Activated CD8-positive, alpha-beta memory T cell treated with anti-CD3 and anti-CD28 coated beads for 36 hours (primary cell): ENCODE measurements around the gene MZT2A. TPM values are rescaled to one million over a fixed set of nuclear protein-coding genes. Genes with fewer than 3 reads are reported as not detected.
"Not testable (repeated sequence)": the region's sequence is repeated elsewhere in the genome, so short reads cannot be mapped to it uniquely, and the experiment has no call there.

Experiments used
- CTCF ChIA-PET: fragments of 350-600 bp; sonication (Branson Sonifier 250); formaldehyde crosslinking; loops from one replicate; lab custom pipeline; 2021; ENCODE audit warnings: antibody characterized with exemption; lab: Charles Lee
- POLR2A ChIA-PET: fragments of 350-600 bp; sonication (Branson Sonifier 250); formaldehyde crosslinking; loops from one replicate; lab custom pipeline; 2021; ENCODE audit warnings: antibody characterized with exemption; lab: Charles Lee
- total RNA-seq, 2 experiments: library from RNA; stranded (reverse); gene quantifications; one replicate each; pipeline ENCODE4 v1.2.3, GENCODE V29; 2021

The MZT2A gene
- total RNA-seq, 2 experiments from 2014 or later, result 156 to 163 TPM

- POLR2A ChIA-PET, CTCF ChIA-PET: not testable (repeated sequence)
Measured at GRCh38 chr2:131498321-131498973, 6.2 kb upstream of the MZT2A start.

GRCh38 chr2:131495506-131495905 lies 3.3 kb upstream of the MZT2A start:
- POLR2A ChIA-PET, CTCF ChIA-PET: not testable (repeated sequence)

GRCh38 chr2:131493199-131493968 lies 1.2 kb upstream of the MZT2A start:
- POLR2A ChIA-PET, result interaction anchor here (0.6 to 1.5 kb wide), 4 partner anchors 35 to 339 kb away, joined by 3 to 4 read pairs (median 4); no protein-coding TSS in a partner anchor

GRCh38 chr2:131492418-131493198 lies 411 bp upstream of the MZT2A start:
- ChIA-PET CTCF (interaction anchor here (0.5 to 1.8 kb wide), 9 partner anchors 10 to 338 kb away, joined by 3 to 11 read pairs (median 3); no protein-coding TSS in a partner anchor), POLR2A (interaction anchor here (0.6 to 1.5 kb wide), 4 partner anchors 36 to 339 kb away, joined by 3 to 4 read pairs (median 3); no protein-coding TSS in a partner anchor)

More at GRCh38 chr2:131493199-131493968, 1.2 kb upstream of the MZT2A start:
- CTCF ChIA-PET, result interaction anchor here (0.8 to 1.8 kb wide), 5 partner anchors 10 to 197 kb away, joined by 3 to 11 read pairs (median 6); no protein-coding TSS in a partner anchor

GRCh38 chr2:131491469-131491836 lies 744 bp downstream of the MZT2A start:
- CTCF ChIA-PET, result interaction anchor here (1.6 to 1.8 kb wide), 2 partner anchors 65 to 182 kb away, joined by 3 to 11 read pairs; no protein-coding TSS in a partner anchor
- POLR2A ChIA-PET, result not testable (repeated sequence)

- CTCF ChIA-PET, result interaction anchor here (1.6 kb wide), 1 partner anchor 183 kb away, joined by 3 read pairs; no protein-coding TSS in a partner anchor
- POLR2A ChIA-PET, result not testable (repeated sequence)
Measured at GRCh38 chr2:131490616-131491468, 1.4 kb downstream of the MZT2A start.

GRCh38 chr2:131488306-131489205 lies 3.6 kb downstream of the MZT2A start:
- ChIA-PET CTCF (interaction anchor here (1.1 kb wide), 1 partner anchor 38 kb away, joined by 3 read pairs; the partner anchor contains the start of gene CCDC74A), POLR2A (interaction anchor here (0.7 to 1.2 kb wide), 3 partner anchors 1302 to 1307 kb away, joined by 3 to 9 read pairs (median 5); partner anchors contain the start of gene MZT2B)

- POLR2A ChIA-PET, CTCF ChIA-PET: not testable (repeated sequence)
Measured at GRCh38 chr2:131486201-131486902, 5.8 kb downstream of the MZT2A start.

- CTCF ChIA-PET, POLR2A ChIA-PET: not testable (repeated sequence)
Measured at GRCh38 chr2:131484906-131485460, 7.2 kb downstream of the MZT2A start.

- CTCF ChIA-PET, POLR2A ChIA-PET: not testable (repeated sequence)
Measured at GRCh38 chr2:131483981-131484820, 8.0 kb downstream of the MZT2A start.

GRCh38 chr2:131482506-131483155 lies 9.6 kb downstream of the MZT2A start:
- CTCF ChIA-PET, POLR2A ChIA-PET: not testable (repeated sequence)

- POLR2A ChIA-PET, result not testable (repeated sequence)
- CTCF ChIA-PET, result interaction anchor here (0.9 kb wide), 1 partner anchor 21 kb away, joined by 3 read pairs; no protein-coding TSS in a partner anchor
Measured at GRCh38 chr2:131480351-131480750, 11.8 kb downstream of the MZT2A start.

- POLR2A ChIA-PET, CTCF ChIA-PET: not testable (repeated sequence)
Measured at GRCh38 chr2:131478850-131479461, 13.2 kb downstream of the MZT2A start.

GRCh38 chr2:131478074-131478849 lies 13.9 kb downstream of the MZT2A start:
- CTCF ChIA-PET, POLR2A ChIA-PET: not testable (repeated sequence)
